HG03571 (cell line): Measurements from ENCODE around the gene FOSL1.

Source experiments
- ATAC-seq: cut with Tn5 transposase; IDR thresholded peaks from one replicate; pipeline ENCODE4 v1.9.1; 2021; ENCODE audit not compliant: unreplicated experiment

FOSL1 gene

DNA sequence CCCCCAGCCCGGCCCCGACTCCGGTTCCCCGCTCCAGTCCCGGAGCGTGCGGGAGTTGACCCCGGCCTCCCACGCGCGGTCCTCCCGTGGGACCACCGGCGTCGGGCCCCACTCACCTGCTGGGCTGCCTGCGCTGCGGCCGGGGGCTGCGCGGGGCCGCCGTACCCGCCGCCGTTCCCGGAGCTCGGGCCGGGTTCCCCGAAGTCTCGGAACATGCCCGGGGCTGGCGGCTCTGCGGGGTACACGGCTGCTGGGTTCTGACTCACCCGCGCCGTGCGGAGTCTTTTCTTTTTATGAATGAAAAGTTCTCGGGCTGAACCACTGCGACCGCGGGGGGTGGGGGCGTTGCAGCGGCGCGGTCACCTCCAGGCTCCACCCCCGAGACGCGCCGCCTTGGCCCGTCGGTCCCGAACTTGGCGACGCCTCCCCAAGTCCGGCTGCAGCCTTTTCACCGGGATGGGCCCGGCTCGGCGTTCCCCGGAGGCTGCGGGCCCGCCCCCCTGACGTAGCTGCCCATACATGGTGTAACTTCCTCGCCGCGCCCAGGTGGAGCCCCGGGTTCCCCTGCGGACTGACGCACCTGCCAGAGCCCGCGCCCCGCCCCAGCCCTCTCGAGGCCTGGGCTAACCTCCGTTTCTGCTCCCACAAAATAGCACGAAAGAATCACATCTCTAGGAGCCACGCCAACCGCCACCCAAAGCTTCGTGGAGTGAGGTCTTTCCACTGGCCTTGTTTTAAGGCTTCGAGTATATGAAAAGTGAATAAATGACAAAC is at the start of gene FOSL1:
FOSL1 (minus strand) TSS at position 264 of the 774 bp plus-strand sequence; CDS start at position 215, 49 bp downstream.
- peak; percentile 75 for ATAC-seq

DNA sequence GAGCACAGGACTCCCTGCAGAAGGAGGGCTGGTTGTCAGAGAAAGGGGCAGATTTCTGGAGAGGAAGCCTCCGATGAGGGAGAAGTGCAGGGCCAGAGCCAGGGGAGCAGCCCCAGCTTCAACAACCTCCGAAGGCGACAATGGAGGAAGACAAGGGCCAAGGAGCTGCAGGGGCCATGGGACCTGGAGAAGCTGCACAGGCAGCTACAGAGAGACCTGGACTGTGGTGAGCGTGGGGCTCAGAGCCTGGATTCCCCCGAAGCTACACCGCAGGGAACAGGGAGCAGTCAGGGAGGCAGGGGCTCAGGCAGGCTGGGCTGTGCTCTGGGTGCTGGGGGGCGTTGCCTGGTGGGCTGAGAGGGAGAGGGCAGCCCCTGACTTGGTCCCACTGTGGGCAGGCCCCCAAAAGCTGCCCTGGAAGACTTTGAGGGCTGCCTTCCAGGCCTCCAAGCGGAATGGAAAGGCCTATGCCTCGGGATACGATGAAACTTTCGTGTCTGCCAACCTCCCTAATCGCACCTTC is 47.5 kb upstream of the FOSL1 start:
- no peak for ATAC-seq

DNA sequence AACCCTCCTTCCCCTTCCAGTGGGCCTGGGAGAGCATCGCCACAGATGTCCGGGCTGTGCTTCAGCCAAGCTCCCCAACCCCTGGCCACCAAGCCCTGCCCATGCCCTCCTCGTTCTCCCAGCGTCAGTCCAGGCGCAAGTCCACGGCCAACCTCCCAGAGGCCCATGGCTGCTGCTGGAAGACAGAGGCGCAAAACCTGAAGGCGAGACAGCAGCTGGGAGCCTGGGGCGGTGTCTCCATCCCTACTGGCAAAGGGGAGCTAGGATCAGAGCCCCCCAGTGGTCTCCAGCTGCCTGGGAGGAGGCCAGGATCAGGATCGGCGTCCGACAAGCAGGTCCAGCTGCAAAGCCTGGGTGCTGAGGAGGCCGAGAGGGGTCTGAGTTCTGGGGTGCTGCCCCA is 46.9 kb upstream of the FOSL1 start:
- ATAC-seq: no peak

- ATAC-seq: no peak
These were observed 46.5 kb upstream of the FOSL1 start for GRCh38 chr11:65946655-65947054.

- no peak for ATAC-seq
These were observed 45.9 kb upstream of the FOSL1 start for GRCh38 chr11:65945941-65946558.

DNA sequence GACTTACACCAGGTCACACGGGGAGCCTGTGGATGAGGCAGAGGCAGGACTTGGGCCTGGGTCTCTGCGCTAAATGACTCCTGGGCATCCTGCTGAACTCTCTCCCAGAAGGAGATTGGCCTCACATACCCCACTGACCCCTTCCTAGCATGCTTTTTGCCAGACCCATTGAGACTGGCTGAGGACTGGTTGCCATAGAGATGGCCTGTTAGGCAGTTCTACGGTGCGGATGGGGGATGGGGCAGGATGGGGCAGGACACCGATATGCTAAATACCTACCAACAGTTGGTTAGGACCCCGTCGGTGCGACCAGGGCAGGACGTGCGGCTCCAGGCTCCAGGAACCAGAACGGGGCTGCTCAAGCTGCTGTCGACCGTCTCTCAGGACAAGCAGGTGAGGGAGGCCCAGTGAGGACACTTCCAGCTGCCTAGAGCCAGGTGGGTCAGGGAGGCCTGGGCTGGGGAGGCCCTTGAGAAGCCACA is 45.3 kb upstream of the FOSL1 start, which contains the start of gene TSGA10IP:
TSGA10IP (plus strand) TSS at position 51 of the 482 bp plus-strand sequence; CDS start at position 247, 196 bp downstream.
- no peak for ATAC-seq

- ATAC-seq: no peak
These were observed 44.6 kb upstream of the FOSL1 start for GRCh38 chr11:65944767-65945166.

GRCh38 chr11:65944191-65944590 is 44.0 kb upstream of the FOSL1 start:
- ATAC-seq: no peak

GRCh38 chr11:65942531-65942930 is 42.3 kb upstream of the FOSL1 start:
- no peak for ATAC-seq

- no peak for ATAC-seq
These were observed 41.6 kb upstream of the FOSL1 start for GRCh38 chr11:65941720-65942310.

GRCh38 chr11:65937766-65938165 is 37.6 kb upstream of the FOSL1 start:
- no peak for ATAC-seq

- ATAC-seq: no peak
These were observed 33.8 kb upstream of the FOSL1 start for GRCh38 chr11:65934014-65934413.

- ATAC-seq: no peak
These were observed 32.4 kb upstream of the FOSL1 start for GRCh38 chr11:65932558-65932919.

DNA sequence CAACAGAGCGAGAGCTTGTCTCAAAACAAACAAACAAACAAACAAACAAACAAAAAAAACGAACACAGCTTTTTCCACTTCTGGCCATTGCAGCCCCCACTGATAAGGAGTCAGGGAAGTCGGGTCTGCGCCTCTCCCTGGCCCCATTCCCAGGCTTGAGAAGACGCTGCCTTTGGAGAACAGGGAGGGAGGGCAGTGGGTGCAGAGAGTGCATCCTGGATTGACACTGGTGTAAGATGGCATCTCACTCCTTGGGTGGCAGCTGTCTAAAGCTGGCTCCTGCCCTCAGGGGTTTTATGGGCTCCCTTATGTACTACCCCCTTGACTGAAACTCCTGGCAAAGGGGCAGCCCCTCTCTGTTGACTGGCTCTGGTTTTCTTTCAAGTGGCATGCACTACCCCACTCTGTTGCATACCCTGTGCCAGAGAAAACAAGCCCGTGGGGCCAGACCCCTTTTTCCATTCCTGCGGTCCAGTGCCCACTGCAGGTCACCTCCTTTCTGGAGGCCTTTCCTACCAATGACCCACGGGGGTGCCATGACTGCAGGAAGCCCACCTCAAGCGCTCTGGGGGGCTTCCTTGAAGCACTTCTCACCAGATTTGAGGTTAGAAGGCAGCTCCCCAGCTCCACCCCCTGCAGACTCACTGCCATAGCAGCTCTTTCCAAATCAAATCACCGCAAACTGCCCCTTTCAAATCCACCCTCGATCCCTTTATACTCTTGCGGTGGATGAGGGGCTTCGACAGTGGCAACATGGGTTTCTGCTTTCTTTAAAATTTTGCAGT is 31.8 kb upstream of the FOSL1 start:
- ATAC-seq: no peak

- ATAC-seq: no peak
These were observed 28.5 kb upstream of the FOSL1 start for GRCh38 chr11:65928667-65929066.

DNA sequence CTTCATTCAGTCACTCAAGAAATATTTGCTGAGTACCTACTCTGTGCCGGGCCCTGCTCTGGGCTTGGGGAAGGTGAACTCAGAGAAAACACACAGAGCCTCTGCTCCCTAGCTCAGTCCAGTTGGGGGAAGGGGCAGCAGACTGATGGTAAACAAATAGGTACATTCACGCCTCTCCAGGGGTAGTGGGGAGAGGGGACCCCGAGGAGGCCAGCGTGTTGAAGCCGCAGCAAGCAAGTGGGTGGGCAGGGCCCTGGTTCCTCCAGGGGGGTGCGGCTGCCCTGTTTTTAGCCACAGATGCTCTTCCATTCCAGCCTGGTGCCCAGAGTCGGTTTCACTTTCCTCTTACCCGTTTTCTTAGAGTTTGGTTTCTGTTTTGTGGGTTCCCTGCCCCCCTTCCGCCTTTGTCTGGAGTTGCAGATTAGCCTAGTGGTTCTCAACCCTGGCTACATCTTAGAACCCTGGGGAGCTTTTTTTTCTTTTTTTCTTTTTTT is 27.8 kb upstream of the FOSL1 start:
- ATAC-seq: no peak

DNA sequence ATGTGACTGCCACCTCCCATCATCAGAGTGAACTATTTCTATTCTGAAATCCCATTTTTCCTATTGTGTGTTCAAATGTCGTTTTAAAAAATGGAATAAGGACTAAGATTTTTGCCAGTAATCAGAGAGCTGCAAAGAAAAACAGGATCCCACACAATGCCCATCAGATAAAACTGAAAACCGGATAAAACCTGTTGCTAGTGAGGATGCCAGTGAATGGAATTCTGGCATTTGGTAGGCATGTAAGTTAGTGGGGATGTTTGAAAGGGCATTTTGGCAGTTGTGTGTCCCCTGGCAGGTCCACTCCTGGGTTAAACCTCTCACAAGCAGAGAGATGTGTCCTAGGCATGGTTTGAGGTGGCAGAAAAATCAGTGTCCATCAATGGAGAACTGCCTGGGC is 25.2 kb upstream of the FOSL1 start:
- ATAC-seq: no peak

DNA sequence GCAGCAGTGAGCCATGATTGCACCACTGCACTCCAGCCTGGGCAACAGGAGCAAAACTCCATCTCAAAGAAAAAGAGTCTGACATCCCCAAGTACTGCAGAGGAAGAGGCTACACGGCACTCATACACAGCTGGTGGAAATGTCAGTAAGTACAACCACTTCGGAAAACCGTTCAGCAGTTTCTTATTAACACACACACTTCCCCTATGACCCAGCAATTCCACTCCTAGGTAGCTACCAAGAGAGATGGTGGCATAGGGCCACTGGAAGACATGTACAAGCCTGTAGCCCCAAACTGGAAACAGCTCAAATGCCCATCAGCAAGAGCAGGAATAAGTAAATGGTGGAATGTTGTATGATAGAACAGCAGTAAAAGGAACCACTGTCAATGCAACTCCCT is 22.4 kb upstream of the FOSL1 start:
- no peak for ATAC-seq

DNA sequence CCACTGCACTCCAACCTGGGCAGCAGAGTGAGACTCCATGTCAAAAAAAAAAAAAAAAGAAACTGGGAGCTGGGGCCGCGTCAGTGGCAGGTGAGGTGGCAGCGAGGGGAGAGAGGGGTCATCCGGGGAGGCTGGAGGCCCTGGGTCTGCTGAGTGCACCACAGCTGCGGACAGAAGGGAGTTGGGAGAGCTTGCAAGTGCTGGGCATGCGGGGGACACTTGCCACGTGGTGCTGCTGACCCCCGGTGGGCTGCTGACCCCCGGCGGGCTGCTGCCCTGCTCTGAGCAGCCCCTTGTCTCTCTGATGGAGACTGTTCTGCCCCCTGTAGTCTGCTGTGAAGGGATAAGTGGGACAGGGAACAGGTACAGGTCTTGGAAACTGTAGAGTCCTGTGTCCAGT is 21.7 kb upstream of the FOSL1 start:
- no peak for ATAC-seq

- no peak for ATAC-seq
These were observed 20.9 kb upstream of the FOSL1 start for GRCh38 chr11:65921033-65921555.

GRCh38 chr11:65920372-65920802 is 20.2 kb upstream of the FOSL1 start:
- no peak for ATAC-seq
